Spleen (tissue), 7 donors: ENCODE data around the gene CDK10.

Experiments
- CTCF ChIP-seq, 11 experiments: fragments of 200-600 bp in 7 of 11; fragments of 450-650 bp in 4 of 11; sonication (generic) in 4 of 11; IDR thresholded peaks in 8 of 11; conservative IDR thresholded peaks in 3 of 11; 1 replicate in 7 of 11; 2 replicates in 4 of 11; pipeline versions ENCODE4 v1.4.0 to v1.8.0; 2016 to 2021; ENCODE audit warnings: antibody characterized with exemption in 11 of 11, inconsistent platforms in 4 of 11, mild to moderate bottlenecking in 1 of 11
- POLR2A ChIP-seq, 3 donors: fragments of 450-650 bp; IDR thresholded peaks; one replicate each; pipeline ENCODE4 v1.5.1; 2017; ENCODE audit warnings: antibody characterized with exemption in 3 of 3, mild to moderate bottlenecking in 1 of 3
- POLR2AphosphoS5 ChIP-seq, 3 donors: sonication (generic); formaldehyde crosslinking; IDR thresholded peaks; one replicate each; pipeline ENCODE4 v1.5.1; 2017; ENCODE audit warnings: antibody characterized with exemption in 3 of 3
- donor health status: DM: no; HTN: no; CAD: no; lungs with moderate emphysema.
- donor health status: DM: no; HTN: no; CAD: no.
- donor health status: DM: no; HTN: no; CAD: no.

- TF ChIP-seq CTCF (IDR thresholded peaks at IDR 0.05 in 8 of 11, conservative IDR thresholded peaks at IDR 0.05 in 3 of 11) (no peak), POLR2AphosphoS5 (IDR thresholded peaks at IDR 0.05) (no peak), POLR2A (IDR thresholded peaks at IDR 0.05) (no peak)
Measured at GRCh38 chr16:89695875-89696669, 9.6 kb downstream of the CDK10 start.
